Endothelial cell of umbilical vein (primary cell): ENCODE measurements around the gene DNAH6. TPM values are rescaled to one million over a fixed set of nuclear protein-coding genes. Genes with fewer than 3 reads are reported as not detected.

ENCODE experiments used
- BruUV-seq: library from RNA; stranded (reverse); fragments of 400-500 nt; replicated peaks from 2 replicates; lab custom pipeline; 2021; lab: Mats Ljungman, UMichigan
- CTCF ChIA-PET: fragments of 300-600, 350-600 bp; sonication (Branson Sonifier 250); formaldehyde crosslinking; loops from one replicate; lab custom pipeline; 2021; ENCODE audit warnings: antibody characterized with exemption, inconsistent platforms; lab: Charles Lee
- POLR2A ChIA-PET: fragments of 300-600, 350-600 bp; sonication (Branson Sonifier 250); formaldehyde crosslinking; loops from one replicate; lab custom pipeline; 2021; ENCODE audit warnings: antibody characterized with exemption, inconsistent platforms; lab: Charles Lee
- DNase-seq: peaks from one replicate; pipeline ENCODE4 v3.0.0-alpha.2; 2011; ENCODE audit warnings: low read depth, low spot score
- FAIRE-seq: peaks from 2 replicates; lab custom pipeline; 2011; peaks lifted over from hg19 to GRCh38; lab: Jason Lieb, UNC
- H2AFZ ChIP-seq: 2 replicates; pipeline ENCODE4 v1.6.0; 2012; ENCODE audit warnings: low read depth, low read length, control low read depth, inconsistent platforms
- H3K27ac ChIP-seq: 2 replicates; pipeline ENCODE4 v1.5.1; 2011; ENCODE audit warnings: low read depth, mild to moderate bottlenecking, control low read depth, low read length, moderate library complexity; ENCODE audit not compliant: insufficient read depth
- H3K27me3 ChIP-seq, 2 experiments: 2 replicates each; pipeline versions ENCODE4 v1.6.0 to v1.6.1; 2011; ENCODE audit warnings: low read length in 2 of 2, mixed read lengths in 1 of 2; ENCODE audit not compliant: control insufficient read depth in 2 of 2, insufficient read depth in 2 of 2
- H3K36me3 ChIP-seq, 2 experiments: 2 replicates in 1 of 2; 3 replicates in 1 of 2; pipeline ENCODE4 v1.5.1; 2011; ENCODE audit warnings: low read length in 2 of 2, mild to moderate bottlenecking in 1 of 2, moderate library complexity in 1 of 2; ENCODE audit not compliant: control insufficient read depth in 2 of 2, insufficient read depth in 2 of 2; ENCODE audit errors: extremely low read depth in 1 of 2
- H3K4me1 ChIP-seq: 3 replicates; pipeline ENCODE4 v1.5.1; 2011; ENCODE audit warnings: mild to moderate bottlenecking, low read length; ENCODE audit not compliant: control insufficient read depth, insufficient read depth; ENCODE audit errors: extremely low read depth
- H3K4me2 ChIP-seq: 2 replicates; pipeline ENCODE4 v1.6.1; 2011; ENCODE audit warnings: low read length, control low read depth, mixed read lengths; ENCODE audit not compliant: insufficient read depth
- H3K4me3 ChIP-seq, 3 experiments: fragments of 200-600 bp in 1 of 3; sonication (generic), shearing (Covaris generic) in 1 of 3; replicated peaks in 1 of 3; 2 replicates each; pipeline ENCODE4 v1.5.1; 2011 to 2016; ENCODE audit warnings: control low read depth in 3 of 3, low read length in 3 of 3, mild to moderate bottlenecking in 2 of 3, inconsistent platforms in 1 of 3, low read depth in 1 of 3, moderate library complexity in 1 of 3; ENCODE audit not compliant: insufficient read depth in 1 of 3
- H3K79me2 ChIP-seq: 2 replicates; pipeline ENCODE4 v1.6.0; 2012; ENCODE audit warnings: low read length, inconsistent platforms; ENCODE audit not compliant: control insufficient read depth, insufficient read depth
- H3K9ac ChIP-seq: replicated peaks from 2 replicates; pipeline ENCODE3; 2011; ENCODE audit warnings: low read length, control low read depth; ENCODE audit not compliant: insufficient read depth; ENCODE audit errors: extremely low read depth
- H3K9me1 ChIP-seq: replicated peaks from 3 replicates; pipeline ENCODE4 v1.6.0; 2011; ENCODE audit warnings: mild to moderate bottlenecking, low read length; ENCODE audit not compliant: control insufficient read depth, insufficient read depth; ENCODE audit errors: extremely low read depth
- H3K9me3 ChIP-seq: replicated peaks from 2 replicates; pipeline ENCODE4 v1.5.1; 2012; ENCODE audit warnings: low read length, inconsistent platforms; ENCODE audit not compliant: control insufficient read depth, insufficient read depth
- H4K20me1 ChIP-seq: replicated peaks from 2 replicates; pipeline ENCODE3; 2011; ENCODE audit warnings: mild to moderate bottlenecking, low read length; ENCODE audit not compliant: control insufficient read depth, insufficient read depth; ENCODE audit errors: extremely low read depth
- EZH2 ChIP-seq: IDR thresholded peaks from 2 replicates; pipeline ENCODE4 v1.6.1; 2012; ENCODE audit warnings: borderline replicate concordance, low read depth, mild to moderate bottlenecking, moderate library complexity, low read length, inconsistent platforms; ENCODE audit not compliant: severe bottlenecking
- FOS ChIP-seq: IDR thresholded peaks from 2 replicates; pipeline ENCODE4 v1.6.1; 2011; ENCODE audit warnings: mild to moderate bottlenecking, low read length, moderate library complexity, borderline replicate concordance; ENCODE audit not compliant: insufficient read depth
- GATA2 ChIP-seq: IDR thresholded peaks from 2 replicates; pipeline ENCODE4 v1.7.0; 2011; ENCODE audit warnings: low read depth, mild to moderate bottlenecking, moderate library complexity, mixed read lengths, low read length; ENCODE audit not compliant: insufficient read length, insufficient read depth
- JUN ChIP-seq: IDR thresholded peaks from 2 replicates; pipeline ENCODE4 v1.6.1; 2011; ENCODE audit warnings: borderline replicate concordance, low read depth; ENCODE audit not compliant: insufficient read length, insufficient read depth
- MAX ChIP-seq: IDR thresholded peaks from 2 replicates; pipeline ENCODE4 v1.6.1; 2011; ENCODE audit not compliant: insufficient read depth, insufficient read length
- MYC ChIP-seq: IDR thresholded peaks from one replicate; pipeline ENCODE4 v1.6.1; 2011; ENCODE audit warnings: mild to moderate bottlenecking, low read depth, low read length
- POLR2A ChIP-seq: IDR thresholded peaks from 2 replicates; pipeline ENCODE4 v1.6.1; 2012; ENCODE audit warnings: low read depth, mild to moderate bottlenecking, control low read depth, low read length
- POLR2AphosphoS5 ChIP-seq: IDR thresholded peaks from 2 replicates; pipeline ENCODE4 v1.6.1; 2012; ENCODE audit warnings: low read depth, mild to moderate bottlenecking, control low read depth, low read length, moderate library complexity; ENCODE audit not compliant: insufficient read depth
- dilution Hi-C: fragments of 300-500 bp; cut with MboI; formaldehyde crosslinking; loops from one replicate; pipeline ENCODE4 v1.15.0; 2019; ENCODE audit warnings: low sequenced_read_pairs; ENCODE audit not compliant: extremely low pct_ligation_motif_present
- intact Hi-C: fragments of 100-400 bp; cut with micrococcal nuclease; formaldehyde crosslinking; loops from one replicate; pipeline ENCODE4 v1.10.0; 2022
- polyA plus RNA-seq, 4 experiments: library from polyadenylated mRNA; depleted of rRNA in 3 of 4; stranded (reverse) in 3 of 4; unstranded in 1 of 4; fragments of >200 nt; gene quantifications; 2 replicates each; pipeline versions ENCODE4 v1.2.1 to v1.2.3, GENCODE V29; 2011 to 2012; ENCODE audit warnings: missing spikeins in 1 of 4
- total RNA-seq: library from RNA; stranded (reverse); gene quantifications from 2 replicates; pipeline ENCODE4 v1.2.3, GENCODE V29; 2021

DNAH6 gene
- total and polyA plus RNA-seq, 2 donors (not counting 3 experiments of a cell fraction or from before 2014, with no cell fraction given), result 0.24 TPM; not detected in 1

- no peak overlapping the region for H2AFZ ChIP-seq
- POLR2A ChIA-PET, result interaction anchor here (0.6 kb wide), 1 partner anchor 619 kb away, joined by 3 read pairs; no protein-coding TSS in a partner anchor
- no peaks in the 10 kb centered on the region for H4K20me1 ChIP-seq
- dilution Hi-C loops (no loop called here), intact Hi-C loops (no loop called here)
- no peaks in the 10 kb centered on the region for H3K9me3 ChIP-seq
- no peak overlapping the region for H3K27ac ChIP-seq
- TF ChIP-seq GATA2, result no peak
- no peak for TF ChIP-seq FOS
- no peak for TF ChIP-seq POLR2A
- TF ChIP-seq JUN, result no peak
- no peak for TF ChIP-seq POLR2AphosphoS5
- no peak for TF ChIP-seq EZH2
- no peak for TF ChIP-seq MAX
- TF ChIP-seq MYC, result no peak
- CTCF ChIA-PET, result interaction anchor here (0.8 kb wide), 1 partner anchor 11 kb away, joined by 3 read pairs; no protein-coding TSS in a partner anchor
- DNase-seq (no peak), FAIRE-seq (no peak)
- H3K4me1 ChIP-seq, result no peaks in the 10 kb centered on the region
- no peaks in the 10 kb centered on the region for H3K79me2 ChIP-seq
- BruUV-seq, result no TSS peak
- H3K9ac ChIP-seq, result no peak overlapping the region
- no peaks in the 10 kb centered on the region for H3K9me1 ChIP-seq
- no peak overlapping the region for H3K4me2 ChIP-seq
- H3K27me3 ChIP-seq, result peaks cover 0 to 3% of the 10 kb centered on the region in 2 experiments
- no peak overlapping the region for H3K4me3 ChIP-seq
- H3K36me3 ChIP-seq, result no peaks in the 10 kb centered on the region
Observed at GRCh38 chr2:84486441-84487115, 29.7 kb upstream of the DNAH6 start.
